H1 (cell line): Measurements from ENCODE around the gene MAP3K14. TPM values are rescaled to one million over a fixed set of nuclear protein-coding genes. Genes with fewer than 3 reads are reported as not detected.

Experiments used
- CTCF ChIA-PET: fragments of 300-600 bp; sonication (Branson Sonifier 250); formaldehyde crosslinking; loops from one replicate; lab custom pipeline; 2021; ENCODE audit not compliant: partially characterized antibody; lab: Charles Lee
- POLR2A ChIA-PET: fragments of 300-600 bp; sonication (Branson Sonifier 250); formaldehyde crosslinking; loops from one replicate; lab custom pipeline; 2021; ENCODE audit warnings: inconsistent platforms; ENCODE audit not compliant: partially characterized antibody; lab: Charles Lee
- DNase-seq, 2 experiments: peaks; one replicate each; pipeline versions ENCODE4 v3.0.0 to v3.0.0-alpha.2; 2010 to 2022; ENCODE audit warnings: low spot score in 2 of 2, low read depth in 1 of 2, mixed read lengths in 1 of 2
- FAIRE-seq: peaks from 2 replicates; lab custom pipeline; 2011; peaks lifted over from hg19 to GRCh38; lab: Jason Lieb, UNC
- H2AFZ ChIP-seq: 2 replicates; pipeline ENCODE4 v1.8.1; 2012; ENCODE audit warnings: low read length, inconsistent platforms
- H2AK5ac ChIP-seq: 2 replicates; pipeline ENCODE4 v1.6.1; 2013; ENCODE audit warnings: low read depth, low read length
- H2BK120ac ChIP-seq: replicated peaks from 2 replicates; pipeline ENCODE3; 2013; ENCODE audit warnings: low read depth, low read length, inconsistent platforms
- H2BK12ac ChIP-seq: 2 replicates; pipeline ENCODE4 v1.6.1; 2013; ENCODE audit warnings: low read depth, low read length
- H2BK15ac ChIP-seq: 2 replicates; pipeline ENCODE4 v1.6.1; 2013; ENCODE audit warnings: low read length
- H2BK20ac ChIP-seq: 2 replicates; pipeline ENCODE4 v1.6.1; 2013; ENCODE audit warnings: low read length
- H2BK5ac ChIP-seq: 2 replicates; pipeline ENCODE4 v1.6.1; 2013; ENCODE audit warnings: low read depth, low read length
- H3K14ac ChIP-seq: 2 replicates; pipeline ENCODE4 v1.6.1; 2013; ENCODE audit warnings: inconsistent platforms; ENCODE audit not compliant: insufficient read length
- H3K18ac ChIP-seq: 2 replicates; pipeline ENCODE4 v1.6.1; 2013; ENCODE audit warnings: low read length; ENCODE audit errors: extremely low read depth
- H3K23ac ChIP-seq: 2 replicates; pipeline ENCODE4 v1.6.1; 2013; ENCODE audit warnings: inconsistent platforms; ENCODE audit not compliant: insufficient read length
- H3K23me2 ChIP-seq: 2 replicates; pipeline ENCODE4 v1.6.1; 2013; ENCODE audit warnings: low read depth, low read length
- H3K27ac ChIP-seq: 2 replicates; pipeline ENCODE4 v1.6.1; 2011; ENCODE audit warnings: low read depth, low read length, inconsistent platforms
- H3K27me3 ChIP-seq, 4 experiments: replicated peaks in 1 of 4; 1 replicate in 1 of 4; 2 replicates in 3 of 4; pipeline versions ENCODE4 v1.6.1 to v1.8.1; 2011 to 2013; ENCODE audit warnings: low read length in 3 of 4, mild to moderate bottlenecking in 3 of 4, inconsistent platforms in 2 of 4, mixed read lengths in 2 of 4, moderate library complexity in 1 of 4; ENCODE audit not compliant: control insufficient read depth in 3 of 4, insufficient read depth in 3 of 4; ENCODE audit errors: extremely low read depth in 1 of 4
- H3K36me3 ChIP-seq, 4 experiments: 2 replicates each; pipeline versions ENCODE4 v1.6.1 to v1.8.1; 2011 to 2013; ENCODE audit warnings: mild to moderate bottlenecking in 4 of 4, low read length in 3 of 4, moderate library complexity in 2 of 4, control low read depth in 1 of 4, inconsistent platforms in 1 of 4; ENCODE audit not compliant: insufficient read depth in 4 of 4, control insufficient read depth in 2 of 4
- H3K4ac ChIP-seq: replicated peaks from 2 replicates; pipeline ENCODE3; 2013; ENCODE audit warnings: low read length, low read depth, mixed read lengths, inconsistent platforms; ENCODE audit not compliant: insufficient read length
- H3K4me1 ChIP-seq, 4 experiments: replicated peaks in 1 of 4; 1 replicate in 1 of 4; 2 replicates in 3 of 4; pipeline versions ENCODE4 v1.6.1 to v1.8.1; 2011 to 2013; ENCODE audit warnings: low read length in 3 of 4, inconsistent platforms in 2 of 4, mixed read lengths in 1 of 4; ENCODE audit not compliant: insufficient read depth in 4 of 4, control insufficient read depth in 3 of 4
- H3K4me2 ChIP-seq, 2 experiments: 2 replicates each; pipeline versions ENCODE4 v1.6.1 to v1.8.1; 2011 to 2013; ENCODE audit warnings: low read depth in 2 of 2, low read length in 2 of 2, control low read depth in 1 of 2, inconsistent platforms in 1 of 2, mild to moderate bottlenecking in 1 of 2; ENCODE audit not compliant: insufficient read depth in 1 of 2
- H3K4me3 ChIP-seq, 4 experiments: fragments of 200-600, 300-600 bp in 1 of 4; sonication (generic), shearing (Covaris generic), sonication (Bioruptor Twin) in 1 of 4; 2 replicates each; pipeline versions ENCODE4 v1.5.1 to v1.8.1; 2011 to 2016; ENCODE audit warnings: low read length in 4 of 4, low read depth in 3 of 4, control low read depth in 2 of 4, inconsistent platforms in 2 of 4, mild to moderate bottlenecking in 2 of 4, mixed read lengths in 1 of 4, moderate library complexity in 1 of 4; ENCODE audit not compliant: insufficient read depth in 2 of 4; ENCODE audit errors: extremely low read depth in 1 of 4
- H3K56ac ChIP-seq: replicated peaks from 2 replicates; pipeline ENCODE3; 2013; ENCODE audit warnings: low read depth, mild to moderate bottlenecking, mixed read lengths, low read length, inconsistent platforms; ENCODE audit not compliant: insufficient read length
- H3K79me1 ChIP-seq: 2 replicates; pipeline ENCODE4 v1.6.1; 2013; ENCODE audit warnings: low read depth, low read length, control low read depth
- H3K79me2 ChIP-seq, 2 experiments: 2 replicates each; pipeline versions ENCODE4 v1.6.1 to v1.8.1; 2012 to 2013; ENCODE audit warnings: low read length in 2 of 2, mild to moderate bottlenecking in 2 of 2, inconsistent platforms in 1 of 2; ENCODE audit not compliant: insufficient read depth in 2 of 2, control insufficient read depth in 1 of 2
- H3K9ac ChIP-seq, 4 experiments: replicated peaks in 1 of 4; 1 replicate in 1 of 4; 2 replicates in 3 of 4; pipeline versions ENCODE4 v1.6.1 to v1.8.1; 2011 to 2013; ENCODE audit warnings: low read depth in 3 of 4, low read length in 3 of 4, control low read depth in 2 of 4, mild to moderate bottlenecking in 2 of 4, moderate library complexity in 2 of 4, inconsistent platforms in 1 of 4; ENCODE audit errors: extremely low read depth in 1 of 4
- H3K9me3 ChIP-seq, 2 experiments: 2 replicates each; pipeline versions ENCODE4 v1.6.1 to v1.8.1; 2012 to 2013; ENCODE audit warnings: mild to moderate bottlenecking in 2 of 2, moderate library complexity in 2 of 2, control low read depth in 1 of 2, inconsistent platforms in 1 of 2, low read depth in 1 of 2, low read length in 1 of 2, mixed read lengths in 1 of 2; ENCODE audit not compliant: insufficient read depth in 2 of 2
- H4K20me1 ChIP-seq, 2 experiments: replicated peaks in 1 of 2; 2 replicates each; pipeline versions ENCODE3 to v1.8.1; 2011 to 2013; ENCODE audit warnings: inconsistent platforms in 2 of 2, low read length in 2 of 2, mild to moderate bottlenecking in 1 of 2; ENCODE audit not compliant: insufficient read depth in 2 of 2, control insufficient read depth in 1 of 2
- H4K5ac ChIP-seq: 2 replicates; pipeline ENCODE4 v1.6.1; 2013; ENCODE audit warnings: low read length, low read depth, mixed read lengths, inconsistent platforms; ENCODE audit not compliant: insufficient read length
- H4K8ac ChIP-seq: 2 replicates; pipeline ENCODE4 v1.8.0; 2013; ENCODE audit warnings: mild to moderate bottlenecking, moderate library complexity, low read length, inconsistent platforms; ENCODE audit not compliant: insufficient read depth; ENCODE audit errors: extremely low read depth
- H4K91ac ChIP-seq: replicated peaks from 2 replicates; pipeline ENCODE3; 2013; ENCODE audit warnings: low read length, mixed read lengths, inconsistent platforms; ENCODE audit not compliant: insufficient read length
- BRCA1 ChIP-seq: IDR thresholded peaks from 2 replicates; pipeline ENCODE4 v1.6.1; 2012; ENCODE audit warnings: low read depth, low read length, improper control_type of control experiment
- HDAC2 ChIP-seq, 2 experiments: fragments of 300-600 bp in 1 of 2; sonication (generic) in 1 of 2; IDR thresholded peaks; 2 replicates each; pipeline ENCODE4 v1.6.1; 2011 to 2012; ENCODE audit warnings: low read depth in 2 of 2, low read length in 2 of 2, mild to moderate bottlenecking in 2 of 2, moderate library complexity in 2 of 2, borderline replicate concordance in 1 of 2, inconsistent platforms in 1 of 2
- PHF8 ChIP-seq: fragments of 200-600 bp; sonication (generic); conservative IDR thresholded peaks from 2 replicates; pipeline ENCODE4 v1.7.1; 2012; ENCODE audit warnings: low read depth, mild to moderate bottlenecking, inconsistent platforms, low read length, moderate library complexity
- TEAD4 ChIP-seq: IDR thresholded peaks from 2 replicates; pipeline ENCODE4 v1.6.1; 2012; ENCODE audit warnings: low read depth, low read length, inconsistent platforms, mixed read lengths
- WGBS, 2 experiments: shearing (Covaris generic) in 1 of 2; methylation state at CpG; one replicate each; pipeline versions ENCODE4 v1.1.6 to v1.1.7; 2013 to 2015; ENCODE audit warnings: low lambda C conversion rate in 2 of 2, mixed read lengths in 2 of 2, inconsistent platforms in 1 of 2, low coverage in 1 of 2, missing lambda C conversion rate in 1 of 2; ENCODE audit not compliant: insufficient replicate concordance in 2 of 2, insufficient coverage in 1 of 2, insufficient read length in 1 of 2; ENCODE audit errors: extremely low coverage in 1 of 2, missing lambda C conversion rate in 1 of 2; 5-methylcytosine and 5-hydroxymethylcytosine counted together
- polyA plus RNA-seq, 7 experiments: library from polyadenylated mRNA; depleted of rRNA in 3 of 7; stranded (reverse) in 5 of 7; unstranded in 2 of 7; fragments of >200 nt in 5 of 7; fragments of 200-250 nt in 2 of 7; gene quantifications; 1 replicate in 5 of 7; 2 replicates in 1 of 7; 4 replicates in 1 of 7; pipeline versions ENCODE4 v1.2.1 to v1.2.3, GENCODE V29; 2011 to 2013; ENCODE audit warnings: missing spikeins in 2 of 7, mixed read lengths in 2 of 7
- total RNA-seq: library from RNA; stranded (reverse); fragmentation: NEBNext Ultra II Directional; extraction: Animal tissue kit (Norgen Biotek cat#: 25700); gene quantifications from 2 replicates; pipeline ENCODE4 v1.2.1, GENCODE V29; 2021

Gene MAP3K14
- total and polyA plus RNA-seq, 2 of the 8 experiments (the other 6 are each of a cell fraction or from before 2014, with no cell fraction given), result 5.2 to 6.1 TPM

GRCh38 chr17:45290269-45290765 is 26.5 kb downstream of the MAP3K14 start:
- no peaks in the 10 kb centered on the region for H3K27me3 ChIP-seq
- no peak overlapping the region for H2BK120ac ChIP-seq
- peaks cover 3 to 4% of the 10 kb centered on the region in 2 experiments for H4K20me1 ChIP-seq
- no peak overlapping the region for H3K4ac ChIP-seq
- TF ChIP-seq HDAC2 (IDR thresholded peaks at IDR 0.05; ENCODE audit: borderline replicate concordance in 1 of 2, low read depth in 2 of 2, low read length in 2 of 2) (no peak), TEAD4 (no peak), BRCA1 (no peak), PHF8 (no peak)
- DNase-seq (no peak), FAIRE-seq (no peak)
- ChIA-PET POLR2A (no interaction called here), CTCF (interaction anchor here (1.0 to 29.1 kb wide), 3 partner anchors 13 to 100 kb away, joined by 3 to 579 read pairs (median 35); no protein-coding TSS in a partner anchor)
- no peak overlapping the region for H2BK12ac ChIP-seq
- H3K14ac ChIP-seq, result no peak overlapping the region
- no peak overlapping the region for H3K9ac ChIP-seq
- H3K9me3 ChIP-seq, result no peaks in the 10 kb centered on the region
- no peak overlapping the region for H2BK20ac ChIP-seq
- H3K4me1 ChIP-seq, result peaks cover 0 to 5% (median 0%) of the 10 kb centered on the region in 4 experiments; a peak in 1 of 7 replicates
- no peak overlapping the region for H3K27ac ChIP-seq
- H3K23ac ChIP-seq, result no peak overlapping the region
- no peak overlapping the region for H4K5ac ChIP-seq
- H2AFZ ChIP-seq, result no peak overlapping the region
- H3K18ac ChIP-seq, result no peak overlapping the region
- no peak overlapping the region for H2BK5ac ChIP-seq
- H2AK5ac ChIP-seq, result no peak overlapping the region
- H2BK15ac ChIP-seq, result no peak overlapping the region
- no peak overlapping the region for H3K4me3 ChIP-seq
- H4K8ac ChIP-seq, result no peak overlapping the region
- H3K4me2 ChIP-seq, result no peak overlapping the region
- H3K79me2 ChIP-seq, result no peaks in the 10 kb centered on the region
- no peaks in the 10 kb centered on the region for H3K23me2 ChIP-seq
- no peak overlapping the region for H3K56ac ChIP-seq
- no peak overlapping the region for H4K91ac ChIP-seq
- peaks cover 11% of the 10 kb centered on the region for H3K79me1 ChIP-seq
- H3K36me3 ChIP-seq, result peaks cover 0 to 5% (median 3%) of the 10 kb centered on the region in 4 experiments; a peak in 1 of 8 replicates
- 96% methylated on average over 11 of the region's 11 CpGs; no CpG with 5 or more reads in 1 of the 2 experiments for WGBS, 2 experiments
